HG02981 (cell line): Measurements from ENCODE around the gene CA10.

Experiments used
- ATAC-seq: cut with Tn5 transposase; IDR thresholded peaks from one replicate; pipeline ENCODE4 v1.9.1; 2021; ENCODE audit warnings: mild to moderate bottlenecking, moderate library complexity; ENCODE audit not compliant: unreplicated experiment

The CA10 gene

DNA sequence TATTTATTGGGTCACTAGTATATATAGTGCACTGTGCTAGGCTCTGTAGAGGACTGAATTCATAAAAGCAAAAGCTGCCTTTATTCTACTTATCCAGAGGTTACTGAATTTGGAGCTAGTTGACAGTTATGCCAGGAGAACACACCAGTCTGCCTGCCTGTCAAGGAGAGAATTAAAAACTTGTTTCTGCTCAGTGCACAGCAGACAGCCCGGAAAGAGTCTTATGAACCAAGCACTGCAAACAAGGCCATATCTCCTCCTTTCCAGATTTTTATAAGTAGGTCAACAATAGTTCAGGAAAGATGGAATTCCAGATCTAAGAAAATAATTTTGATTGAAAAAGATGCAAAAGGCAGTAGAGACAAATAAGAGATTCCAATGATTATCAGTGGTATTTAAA, 267.8 kb downstream of the CA10 start:
- no peak for ATAC-seq

DNA sequence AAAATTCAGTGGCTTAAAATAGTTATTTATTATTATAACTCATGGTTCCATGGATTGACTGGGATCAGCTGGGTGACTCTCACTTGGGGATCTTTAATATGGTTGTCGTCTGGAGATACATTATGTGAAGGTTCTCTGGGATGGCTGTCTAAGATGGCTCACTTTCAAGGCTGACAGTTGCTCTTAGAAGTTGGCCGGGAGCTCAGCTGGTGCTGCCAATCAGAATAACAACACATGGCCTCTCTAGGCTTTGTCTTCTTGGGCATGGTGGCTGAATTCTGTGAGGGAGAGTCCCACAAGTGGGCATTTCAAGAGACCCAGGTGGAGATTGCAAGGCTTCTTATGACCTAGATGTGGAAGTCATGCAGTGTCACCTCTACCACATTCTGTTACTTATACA, 269.7 kb downstream of the CA10 start:
- ATAC-seq = no peak

DNA sequence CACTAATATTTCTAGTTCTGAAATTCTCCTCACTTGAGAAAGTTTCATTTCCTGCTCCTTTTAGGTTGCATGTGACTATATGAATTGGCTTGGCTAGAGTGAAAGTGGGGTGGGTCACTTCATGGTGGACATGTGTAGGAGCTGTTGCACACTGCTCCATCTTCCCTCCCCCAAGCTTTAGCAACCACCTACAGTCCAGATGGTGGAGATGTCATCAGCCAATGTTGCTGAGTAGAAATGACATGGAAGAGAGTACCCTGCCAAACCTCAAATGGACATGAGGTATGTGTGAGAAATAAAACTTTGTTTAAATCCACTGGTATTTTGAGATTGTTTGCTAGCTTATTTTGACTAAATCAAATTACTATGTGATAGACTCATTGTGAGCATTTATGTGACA, 281.5 kb downstream of the CA10 start:
- ATAC-seq = no peak

DNA sequence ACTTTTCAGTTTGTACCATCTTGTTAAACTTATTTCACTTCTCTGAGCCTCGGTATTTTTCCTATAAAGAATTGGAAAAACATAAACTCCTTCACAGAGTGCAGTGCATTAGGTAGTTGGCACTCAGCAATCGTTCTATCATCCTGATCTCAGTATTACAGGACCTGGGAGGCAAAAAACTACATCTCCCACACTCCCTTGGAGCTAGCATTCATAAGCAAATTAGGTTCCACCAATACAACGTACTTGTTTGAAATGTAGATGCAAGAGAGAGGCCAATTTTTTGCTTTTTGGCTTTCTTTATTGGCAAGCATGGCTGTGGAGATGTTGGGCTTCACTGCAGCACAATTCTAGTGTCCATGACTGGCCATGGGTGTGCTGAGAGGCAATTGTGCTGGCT, 285.2 kb downstream of the CA10 start:
- ATAC-seq = no peak

DNA sequence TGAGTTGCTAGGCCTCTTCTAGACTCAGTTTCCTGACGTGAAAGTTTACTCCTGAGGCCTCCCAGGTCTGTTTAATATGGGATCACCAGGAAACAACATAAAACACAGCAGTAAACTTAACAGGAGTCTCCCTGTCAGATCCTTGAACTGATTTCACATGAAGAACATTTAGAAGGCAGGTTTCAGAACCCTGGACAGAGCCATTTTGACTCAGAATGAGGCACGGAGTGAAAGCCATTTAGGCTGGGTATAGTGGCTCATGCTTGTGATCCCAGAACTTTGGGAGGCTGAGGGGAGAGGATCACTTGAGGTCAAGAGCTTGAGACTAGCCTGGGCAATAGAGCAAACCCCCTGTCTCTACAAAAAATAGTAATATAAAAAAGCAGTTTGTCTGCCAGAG, 289.1 kb downstream of the CA10 start:
- no peak for ATAC-seq

DNA sequence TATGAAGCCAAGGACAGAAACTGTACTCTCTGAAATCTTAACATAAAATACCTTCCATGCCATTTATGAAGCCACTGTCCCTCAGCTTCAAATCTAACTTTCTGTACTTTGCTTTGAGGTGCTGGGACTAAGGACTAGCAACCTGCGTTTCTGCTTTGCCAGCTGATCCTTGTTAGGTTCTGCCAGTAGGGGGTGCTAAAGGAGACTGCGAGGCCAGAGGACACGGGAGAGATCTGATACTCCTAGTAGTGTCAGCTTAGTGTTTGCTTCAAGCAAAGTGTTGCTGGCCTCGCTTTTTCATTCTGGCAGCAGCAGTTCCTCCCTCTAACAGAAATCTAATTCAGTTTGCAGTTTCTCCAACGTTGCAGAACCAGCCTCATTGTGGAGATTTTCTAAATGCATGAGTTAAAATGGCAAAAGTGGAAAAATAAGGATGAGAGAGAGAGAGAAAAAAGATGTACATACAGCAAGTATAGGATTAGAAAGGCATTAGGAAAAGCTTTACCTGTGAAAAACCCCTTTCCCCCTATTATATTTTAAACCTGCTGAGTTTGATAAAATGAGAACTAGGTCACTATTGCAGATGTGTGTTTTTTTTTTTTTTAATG, 297.5 kb downstream of the CA10 start:
- ATAC-seq = no peak

DNA sequence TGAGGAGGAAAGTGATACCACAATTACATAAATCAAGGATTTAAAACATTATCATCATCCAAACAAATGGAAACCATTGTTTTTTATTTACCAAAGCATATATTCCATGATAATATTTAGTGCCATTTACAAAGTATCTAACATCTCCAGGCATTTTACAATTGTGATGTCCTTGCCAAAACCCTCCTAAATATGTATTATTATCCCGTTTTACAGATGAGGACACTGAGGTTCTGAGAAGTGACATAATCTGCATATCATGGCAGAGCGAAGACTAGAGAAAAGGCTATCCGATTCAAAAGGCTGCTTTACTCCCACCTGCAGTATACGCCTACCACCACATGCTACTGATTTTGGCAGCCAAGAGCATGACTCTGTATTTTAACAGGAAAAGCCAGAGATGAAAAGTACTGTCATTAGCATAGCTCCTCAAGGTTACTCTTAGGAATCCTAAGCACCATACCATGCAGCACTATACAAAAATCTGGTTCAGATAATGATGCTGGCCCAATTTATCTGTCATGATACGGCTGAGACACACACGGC, 301.4 kb downstream of the CA10 start:
- ATAC-seq = no peak

DNA sequence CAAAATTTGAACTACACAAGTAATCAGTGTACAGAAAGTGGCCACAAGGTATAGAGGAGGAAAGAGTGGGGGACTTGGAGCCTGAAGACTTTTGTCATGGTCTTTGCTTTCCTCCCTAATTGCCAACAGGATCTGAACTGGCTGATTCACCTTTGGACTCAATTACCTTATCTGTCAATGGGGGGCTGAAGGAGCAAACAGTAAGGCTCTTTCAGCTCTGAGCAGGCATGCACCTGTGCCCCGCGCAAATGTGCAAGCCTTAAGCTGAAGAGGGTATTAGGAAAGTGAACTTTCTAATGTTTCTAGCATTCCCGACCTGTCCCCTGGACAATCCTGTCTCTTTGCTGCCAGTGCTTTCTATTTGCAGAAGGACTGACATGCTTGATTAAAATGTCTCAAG, 302.7 kb downstream of the CA10 start:
- ATAC-seq = no peak

DNA sequence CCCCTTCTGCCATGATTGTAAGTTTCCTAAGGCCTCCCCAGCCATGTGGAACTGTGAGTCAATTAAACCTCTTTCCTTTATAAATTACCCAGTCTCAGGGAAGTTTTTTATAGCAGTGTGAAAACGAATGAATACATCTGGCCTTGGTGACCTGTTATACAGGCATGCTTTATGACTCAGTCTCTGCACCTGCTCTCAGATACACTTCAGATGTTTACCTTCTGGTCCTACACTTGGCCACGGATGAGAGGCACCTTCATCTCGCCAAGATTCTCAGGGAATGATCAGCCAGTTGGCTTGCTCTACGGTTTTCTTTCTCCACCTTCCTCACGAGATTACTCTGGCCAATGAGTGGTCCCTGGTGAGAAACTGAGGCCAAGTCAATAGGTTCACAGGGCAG, 304.7 kb downstream of the CA10 start:
- ATAC-seq = no peak

DNA sequence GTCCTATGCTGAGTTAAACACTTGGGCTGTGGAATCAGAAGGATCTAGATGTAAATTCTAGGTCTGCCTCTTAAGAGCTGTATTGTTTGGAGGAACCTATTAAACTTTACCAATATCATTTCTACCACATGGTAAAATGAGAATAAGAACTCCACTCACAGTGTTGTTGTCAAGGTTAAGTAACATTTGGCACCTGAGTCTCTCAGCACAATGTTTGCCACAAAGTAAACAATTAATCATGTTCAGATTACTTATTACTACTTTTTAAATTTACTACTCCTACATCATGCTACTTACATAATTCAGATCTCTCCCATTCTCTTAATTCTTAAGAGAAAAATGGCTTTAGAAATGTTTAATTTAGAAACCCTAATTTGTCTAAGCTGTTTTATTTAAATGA, 305.9 kb downstream of the CA10 start:
- no peak for ATAC-seq

DNA sequence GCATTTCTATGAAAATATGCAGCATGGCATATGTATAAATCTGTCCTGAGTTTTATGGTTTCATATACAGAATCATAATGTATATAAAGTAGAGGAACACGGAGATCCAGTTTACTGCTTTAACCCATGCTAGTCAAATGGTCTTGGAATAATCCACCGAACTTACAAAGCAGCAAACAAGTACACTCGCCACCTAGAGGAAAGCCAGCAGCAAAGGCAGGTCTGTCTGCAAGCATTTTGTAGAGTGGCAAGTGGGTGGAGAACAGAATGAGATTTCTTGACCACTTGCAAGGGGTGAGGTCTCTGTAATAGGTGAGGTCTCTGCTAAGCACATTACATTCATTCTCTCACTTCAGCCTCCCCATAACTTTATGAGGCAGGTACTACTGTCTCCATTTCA, 308.3 kb downstream of the CA10 start:
- ATAC-seq = no peak

DNA sequence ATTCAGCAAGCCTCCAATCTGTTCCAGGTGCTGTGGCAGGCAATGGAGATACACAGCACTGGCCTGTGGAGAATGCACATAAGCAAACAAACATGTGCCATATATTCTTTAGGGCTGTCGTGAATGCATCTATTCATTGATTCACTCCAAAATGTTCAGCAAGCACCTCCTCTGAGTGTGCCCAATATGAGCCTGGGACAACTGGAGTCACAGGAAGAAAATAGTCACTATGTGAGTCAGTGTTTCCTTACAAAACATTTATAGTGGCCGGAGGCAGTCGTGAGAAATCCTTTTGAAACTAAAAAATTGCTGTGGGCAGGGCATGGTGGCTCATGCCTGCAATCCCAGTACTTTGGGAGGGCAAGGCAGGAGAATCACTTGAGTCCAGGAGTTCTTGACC, 310.1 kb downstream of the CA10 start:
- no peak for ATAC-seq

DNA sequence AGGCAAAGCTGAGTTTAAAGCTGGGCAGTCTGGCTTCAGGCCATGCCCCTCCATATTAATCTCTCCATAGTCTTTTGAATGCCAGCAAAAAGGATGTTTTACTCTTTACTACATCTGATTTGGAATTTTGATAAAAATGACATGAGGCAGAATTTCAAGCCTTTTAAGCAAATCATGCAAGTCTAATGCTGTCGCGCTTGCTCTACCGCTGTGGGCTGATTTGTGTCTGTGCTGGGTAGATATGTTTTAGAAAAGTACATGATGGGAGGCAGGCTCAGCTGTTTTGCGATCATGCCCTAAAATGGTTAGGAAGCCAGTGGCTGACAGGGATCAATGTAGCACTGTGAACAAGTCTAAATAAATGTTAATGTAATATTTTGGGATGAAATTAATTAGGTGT, 311.9 kb downstream of the CA10 start:
- ATAC-seq = no peak

DNA sequence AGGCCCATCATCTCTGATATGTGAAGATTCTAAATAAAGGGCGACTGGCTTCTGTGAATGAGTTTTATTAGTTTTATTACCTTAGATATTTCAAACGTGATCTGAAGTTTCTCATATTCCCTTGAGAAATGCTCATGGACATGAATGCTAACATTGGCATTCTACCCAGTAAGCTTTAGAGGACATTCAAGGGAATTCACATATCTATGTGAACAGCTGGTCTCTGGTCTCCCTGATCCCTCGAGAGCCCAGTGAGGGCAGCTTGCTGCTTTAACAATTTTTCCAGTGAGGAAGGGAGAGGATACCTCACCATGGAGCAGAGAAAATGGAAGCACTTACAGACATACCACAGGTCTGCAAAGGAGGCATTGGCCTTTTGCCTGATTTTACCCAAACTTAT, 312.7 kb downstream of the CA10 start:
- no peak for ATAC-seq

DNA sequence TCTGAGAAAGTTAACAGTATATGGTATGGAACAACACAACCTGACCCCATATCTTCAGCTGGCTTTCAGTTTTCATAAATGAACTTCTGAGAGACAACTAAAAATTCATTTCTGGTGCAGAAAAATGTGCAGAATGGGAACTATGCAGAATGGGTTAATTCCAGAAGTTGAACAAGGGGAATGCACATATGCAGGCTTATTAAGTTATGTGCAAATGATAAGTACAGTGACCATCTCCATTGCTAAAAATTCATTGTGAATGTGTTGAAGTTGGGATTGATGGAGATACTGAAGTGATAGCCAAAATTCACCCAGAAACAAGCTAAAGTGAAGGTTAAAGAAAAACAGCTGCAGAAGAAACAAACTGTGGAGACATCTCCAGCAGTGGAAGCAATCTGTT, 315.8 kb downstream of the CA10 start:
- ATAC-seq = no peak

DNA sequence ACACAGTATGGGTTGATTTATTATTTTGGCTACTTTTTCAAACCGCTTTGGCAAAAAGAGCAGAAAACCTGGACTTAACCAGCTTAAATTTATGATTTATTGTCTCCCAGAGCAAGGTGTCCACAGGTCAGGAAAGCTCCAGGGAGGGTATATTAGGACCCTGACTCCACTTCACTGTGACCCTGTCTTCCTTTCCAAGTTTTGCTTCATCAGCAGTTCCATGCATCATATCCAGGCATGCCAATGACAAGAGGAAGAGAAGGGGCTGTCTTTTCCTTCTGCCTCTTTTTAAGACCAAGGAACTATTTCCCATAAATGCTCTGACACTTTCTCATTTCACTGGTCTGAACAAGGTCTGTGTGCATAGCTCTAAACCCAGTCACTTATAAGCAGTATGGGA, 316.8 kb downstream of the CA10 start:
- ATAC-seq = no peak

DNA sequence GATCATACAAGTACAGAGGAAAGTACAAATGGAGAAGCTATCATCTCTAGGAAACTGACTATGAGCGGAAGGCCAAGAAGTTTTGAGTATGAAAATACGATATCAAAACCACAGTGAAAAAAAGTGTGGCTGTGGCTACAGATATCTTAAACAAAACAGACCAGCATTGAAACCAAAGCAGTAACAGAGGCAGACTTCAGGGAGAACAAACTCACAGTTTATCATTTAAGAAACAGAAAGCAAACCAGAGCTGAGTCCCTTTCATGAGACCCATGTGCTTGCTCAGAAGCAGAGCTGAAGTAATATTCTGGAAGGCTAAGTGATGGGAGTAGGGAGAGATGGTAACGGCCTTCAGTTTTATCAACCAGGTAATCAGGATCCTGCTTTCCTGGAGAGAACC, 317.8 kb downstream of the CA10 start:
- no peak for ATAC-seq

DNA sequence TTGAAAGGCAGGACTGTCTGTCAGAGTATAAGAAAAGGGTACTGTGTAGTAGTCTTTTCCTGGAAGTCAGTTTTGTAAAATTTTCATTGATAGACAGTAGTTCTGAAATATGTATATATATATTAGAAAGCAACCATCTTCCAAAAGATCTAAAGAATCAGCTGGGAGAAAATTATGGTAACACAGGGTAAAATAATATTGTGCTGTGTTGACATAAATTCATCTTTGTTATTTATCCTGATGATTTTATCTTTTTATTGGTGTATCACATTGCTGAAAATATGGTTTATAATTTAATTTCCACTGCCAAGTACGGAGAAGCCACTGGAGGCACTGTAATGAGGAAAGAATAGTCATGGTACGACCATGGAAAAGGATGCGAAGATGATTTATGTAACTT, 324.9 kb downstream of the CA10 start:
- no peak for ATAC-seq

DNA sequence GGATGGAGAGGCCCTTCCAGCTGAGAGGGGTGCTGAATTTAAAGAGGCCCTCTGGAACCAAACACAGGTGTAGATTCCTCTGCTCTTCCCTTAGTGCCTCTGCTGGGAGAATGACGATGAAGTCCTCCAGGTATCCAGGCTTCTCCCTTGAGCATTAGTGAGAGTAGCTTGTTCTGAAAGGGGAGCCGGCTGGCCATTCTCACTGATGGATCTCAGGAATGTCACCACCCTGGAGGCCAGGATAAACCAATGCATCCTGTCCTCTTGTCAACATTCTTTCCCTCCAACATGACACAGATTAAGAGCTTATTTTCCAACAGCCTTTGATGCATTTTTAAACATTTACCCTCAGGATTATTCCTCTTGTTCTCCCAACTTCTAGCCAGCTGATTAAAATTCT, 325.5 kb downstream of the CA10 start:
- no peak for ATAC-seq

DNA sequence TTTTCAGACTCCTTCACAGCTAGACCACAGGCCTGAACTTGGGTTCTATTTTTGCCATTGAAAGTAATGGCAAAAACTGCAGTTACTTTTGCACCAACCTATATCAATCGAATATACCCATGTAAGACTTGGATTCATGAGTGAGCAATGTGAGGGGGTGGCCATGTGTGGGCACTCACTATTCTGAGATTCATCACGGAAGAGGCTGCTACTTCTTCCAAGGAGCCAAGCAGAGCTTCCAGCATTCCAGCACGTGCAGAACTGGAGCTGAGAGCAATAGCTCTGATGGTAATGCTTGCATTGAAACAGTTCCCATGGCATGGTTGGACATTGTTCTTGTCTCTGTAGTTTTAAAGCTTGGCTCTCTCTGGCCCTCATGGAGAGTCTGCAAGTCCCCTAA, 327.6 kb downstream of the CA10 start:
- ATAC-seq = no peak

DNA sequence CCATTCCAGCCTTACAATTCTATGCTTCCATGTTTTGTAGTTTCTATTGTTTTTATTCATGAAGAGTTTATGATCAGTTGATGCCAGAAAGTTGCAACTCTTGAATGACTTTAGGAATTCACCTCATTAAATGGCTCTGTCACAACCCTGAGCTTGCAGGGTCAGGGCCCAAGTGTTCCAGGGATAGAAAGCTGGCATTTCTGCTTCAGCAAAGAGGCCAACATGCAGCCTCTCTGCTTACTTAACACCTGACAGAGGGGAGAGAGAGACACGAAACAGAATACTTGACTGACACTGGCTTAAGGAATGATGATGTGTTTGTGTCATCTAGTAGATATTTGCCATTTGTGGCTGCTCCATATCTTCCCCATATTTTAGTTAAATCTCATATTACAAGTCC, 328.1 kb downstream of the CA10 start:
- ATAC-seq = no peak

DNA sequence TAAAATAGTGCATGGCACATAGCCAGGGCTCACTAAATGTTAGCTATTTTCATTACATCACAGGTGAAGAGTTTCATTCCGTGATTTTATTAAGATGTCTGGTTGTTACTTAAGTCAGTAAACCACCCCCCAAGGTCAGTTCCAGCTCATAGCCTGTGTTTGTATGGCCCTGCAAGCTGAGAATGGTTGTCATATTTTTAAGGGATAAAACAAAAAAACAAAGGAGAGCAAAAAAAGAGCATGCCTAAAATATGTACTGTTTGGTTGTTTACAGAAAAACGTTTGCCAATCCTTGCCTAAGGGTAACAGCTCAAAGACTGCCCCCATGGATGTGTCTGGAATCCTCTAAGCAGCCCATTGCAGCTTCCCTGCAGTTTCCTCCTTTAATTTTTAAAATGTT, 329.6 kb downstream of the CA10 start:
- ATAC-seq = no peak

DNA sequence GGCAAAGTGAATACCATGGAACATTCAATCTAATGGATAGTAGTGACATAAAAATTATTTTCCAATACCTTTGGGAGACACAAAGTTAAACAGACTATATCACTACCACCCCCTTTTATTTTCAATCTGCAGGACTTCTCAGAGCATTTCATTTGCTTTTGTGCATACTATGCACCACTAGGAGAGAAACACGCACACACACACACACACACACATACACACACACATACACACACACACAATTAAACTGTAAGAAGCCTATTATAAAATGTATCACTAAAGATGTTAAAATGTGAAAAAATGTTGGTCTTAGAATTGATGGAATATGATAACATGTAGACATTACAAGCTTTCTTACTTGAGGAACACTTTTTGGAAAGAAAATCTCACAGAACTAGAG, 331.4 kb downstream of the CA10 start:
- ATAC-seq = no peak
